ENCODE measurements around the gene GPR35.

The GPR35 gene

GRCh38 chr2:240624011-240624949 lies 1.0 kb upstream of the GPR35 start:
- no peak for DNase-seq

- DNase-seq: no peak
Observed at GRCh38 chr2:240626531-240627300, 1.4 kb downstream of the GPR35 start.

- no peak for DNase-seq
Observed at GRCh38 chr2:240627736-240628506, 2.6 kb downstream of the GPR35 start.

GRCh38 chr2:240628507-240628807 lies 3.2 kb downstream of the GPR35 start:
- no peak for DNase-seq

GRCh38 chr2:240628808-240629618 lies 3.7 kb downstream of the GPR35 start:
- no peak for DNase-seq

GRCh38 chr2:240629619-240629967 lies 4.3 kb downstream of the GPR35 start:
- no peak for DNase-seq

- DNase-seq: no peak
Observed at GRCh38 chr2:240629968-240630770, 4.9 kb downstream of the GPR35 start.

- no peak for DNase-seq
Observed at GRCh38 chr2:240630771-240631547, 5.7 kb downstream of the GPR35 start.

GRCh38 chr2:240631548-240632305 lies 6.4 kb downstream of the GPR35 start:
- DNase-seq: no peak

GRCh38 chr2:240632306-240632721 lies 7.0 kb downstream of the GPR35 start:
- no peak for DNase-seq

- no peak for DNase-seq
Observed at GRCh38 chr2:240635121-240635997, 10.1 kb downstream of the GPR35 start.

- no peak for DNase-seq
Observed at GRCh38 chr2:240635998-240636547, 10.8 kb downstream of the GPR35 start.

- no peak for DNase-seq
Observed at GRCh38 chr2:240636563-240637115, 11.4 kb downstream of the GPR35 start.

- no peak for DNase-seq
Observed at GRCh38 chr2:240637116-240637900, 12.0 kb downstream of the GPR35 start.

- DNase-seq: no peak
Observed at GRCh38 chr2:240637901-240638345, 12.6 kb downstream of the GPR35 start.

- DNase-seq: no peak
Observed at GRCh38 chr2:240638512-240639160, 13.4 kb downstream of the GPR35 start.

- DNase-seq: no peak
Observed at GRCh38 chr2:240639566-240639965, 14.3 kb downstream of the GPR35 start.
